Mucosa of rectum (tissue), 2 donors: ENCODE measurements around the gene SLC66A3.

Source experiments
- H3K27ac ChIP-seq, 2 donors: one replicate each; pipeline ENCODE4 v1.7.0; 2013; ENCODE audit warnings: inconsistent platforms in 2 of 2, low read depth in 2 of 2, low read length in 2 of 2
- H3K27me3 ChIP-seq, 2 donors: one replicate each; pipeline ENCODE4 v1.7.0; 2013; ENCODE audit warnings: low read length in 2 of 2; ENCODE audit not compliant: control insufficient read depth in 2 of 2, insufficient read depth in 2 of 2
- H3K36me3 ChIP-seq, 2 donors: one replicate each; pipeline ENCODE4 v1.7.0; 2013; ENCODE audit warnings: low read length in 2 of 2; ENCODE audit not compliant: control insufficient read depth in 2 of 2, insufficient read depth in 2 of 2
- H3K4me1 ChIP-seq, 2 donors: one replicate each; pipeline ENCODE4 v1.7.0; 2013; ENCODE audit warnings: low read length in 2 of 2, mild to moderate bottlenecking in 1 of 2; ENCODE audit not compliant: control insufficient read depth in 2 of 2, insufficient read depth in 2 of 2
- H3K4me3 ChIP-seq, 2 donors: one replicate each; pipeline ENCODE4 v1.7.0; 2013; ENCODE audit warnings: low read length in 2 of 2
- H3K9ac ChIP-seq, 2 donors: one replicate each; pipeline ENCODE4 v1.7.0; 2013; ENCODE audit warnings: low read length in 2 of 2, low read depth in 1 of 2, mild to moderate bottlenecking in 1 of 2
- H3K9me3 ChIP-seq, 2 donors: one replicate each; pipeline ENCODE4 v1.7.0; 2013; ENCODE audit warnings: low read length in 2 of 2; ENCODE audit not compliant: control insufficient read depth in 2 of 2
- donor health status: healthy.
- donor health status: Normal muscosa, but diverticular disease.

Gene SLC66A3

GRCh38 chr2:11177871-11178690 lies 22.8 kb downstream of the SLC66A3 start:
- Histone ChIP-seq H3K36me3 (peaks cover 13 to 15% of the 10 kb centered on the region in 2 donors), H3K27me3 (no peaks in the 10 kb centered on the region)

DNA sequence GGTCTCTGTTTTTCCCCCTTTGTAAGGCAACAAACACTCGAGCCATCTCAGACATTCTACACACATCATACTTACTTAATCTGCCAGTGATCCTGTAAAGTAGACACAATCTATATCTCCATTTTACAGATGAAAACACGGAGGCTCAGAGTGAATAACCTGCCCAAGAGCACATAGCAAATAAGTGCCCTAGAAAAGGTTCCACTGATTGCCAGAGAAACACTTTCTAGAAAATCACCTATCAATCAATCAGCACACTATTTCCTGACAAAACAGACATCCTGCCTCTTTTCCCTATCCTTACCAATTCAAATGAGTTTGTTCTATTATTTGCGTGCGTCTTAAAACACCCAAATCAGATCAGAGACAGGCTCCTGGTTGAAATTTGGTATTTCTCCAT lies 23.9 kb downstream of the SLC66A3 start:
- no peak overlapping the region for H3K4me3 ChIP-seq
- no peaks in the 10 kb centered on the region for H3K9me3 ChIP-seq
- H3K9ac ChIP-seq = no peak overlapping the region
- H3K4me1 ChIP-seq = no peaks in the 10 kb centered on the region
- H3K36me3 ChIP-seq = peaks cover 17 to 22% of the 10 kb centered on the region in 2 donors
- H3K27ac ChIP-seq = no peak overlapping the region
- no peaks in the 10 kb centered on the region for H3K27me3 ChIP-seq

More at GRCh38 chr2:11177871-11178690, 22.8 kb downstream of the SLC66A3 start:
- Histone ChIP-seq H3K4me1 (no peaks in the 10 kb centered on the region), H3K9me3 (no peaks in the 10 kb centered on the region), H3K4me3 (no peak overlapping the region), H3K9ac (no peak overlapping the region), H3K27ac (no peak overlapping the region)

- Histone ChIP-seq H3K36me3 (peaks cover 19 to 24% of the 10 kb centered on the region in 2 donors), H3K9me3 (no peaks in the 10 kb centered on the region), H3K9ac (no peak overlapping the region), H3K4me3 (no peak overlapping the region), H3K4me1 (no peaks in the 10 kb centered on the region), H3K27me3 (no peaks in the 10 kb centered on the region), H3K27ac (no peak overlapping the region)
Measured at GRCh38 chr2:11179899-11180298, 24.6 kb downstream of the SLC66A3 start.

DNA sequence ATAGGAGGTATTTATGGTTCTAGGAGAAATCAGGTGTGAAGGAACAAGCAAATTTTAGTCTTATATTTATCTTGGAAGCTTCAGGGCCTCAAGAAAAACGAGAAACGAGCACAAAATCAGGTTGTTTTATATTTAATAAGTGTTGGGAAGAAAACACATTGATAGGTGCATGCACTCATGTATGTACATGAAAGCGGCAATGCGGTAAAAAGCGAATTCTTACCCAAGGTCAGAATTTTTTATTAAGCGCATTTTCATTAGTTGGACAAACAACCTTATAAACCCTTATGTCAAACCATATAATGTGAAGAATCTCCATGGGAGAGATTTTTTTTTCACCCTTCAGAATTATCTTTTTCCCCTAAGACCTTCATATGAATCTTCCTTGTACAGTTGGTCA lies 25.4 kb downstream of the SLC66A3 start:
- Histone ChIP-seq H3K27ac (no peak overlapping the region), H3K9me3 (no peaks in the 10 kb centered on the region), H3K9ac (no peak overlapping the region), H3K27me3 (no peaks in the 10 kb centered on the region), H3K4me3 (no peak overlapping the region), H3K4me1 (no peaks in the 10 kb centered on the region), H3K36me3 (peaks cover 23 to 27% of the 10 kb centered on the region in 2 donors)

- no peaks in the 10 kb centered on the region for H3K4me1 ChIP-seq
- H3K4me3 ChIP-seq = no peak overlapping the region
- no peak overlapping the region for H3K9ac ChIP-seq
- no peaks in the 10 kb centered on the region for H3K9me3 ChIP-seq
- no peak overlapping the region for H3K27ac ChIP-seq
- H3K27me3 ChIP-seq = no peaks in the 10 kb centered on the region
- H3K36me3 ChIP-seq = peaks cover 34 to 35% of the 10 kb centered on the region in 2 donors
Measured at GRCh38 chr2:11182951-11183350, 27.7 kb downstream of the SLC66A3 start.

DNA sequence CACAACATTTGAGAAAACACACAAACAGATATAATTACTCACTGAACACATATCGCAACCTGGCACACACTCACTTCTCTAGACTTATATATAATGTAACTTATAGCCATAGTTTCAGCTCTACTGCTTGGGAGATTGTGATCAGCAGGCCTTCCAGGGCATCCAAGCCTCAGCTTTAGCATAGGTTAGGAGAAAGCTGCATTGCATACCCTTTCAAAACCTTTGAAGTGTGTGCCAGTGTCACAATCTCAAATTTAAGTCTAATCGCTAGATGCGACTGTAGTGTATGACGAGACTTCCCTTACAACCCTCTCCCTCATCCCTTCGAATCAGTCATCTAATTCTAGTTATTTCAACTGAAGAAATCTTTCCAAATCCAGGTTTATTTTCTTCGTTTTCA lies 30.9 kb downstream of the SLC66A3 start:
- H3K27me3 ChIP-seq = no peaks in the 10 kb centered on the region
- no peak overlapping the region for H3K27ac ChIP-seq
- no peaks in the 10 kb centered on the region for H3K9me3 ChIP-seq
- no peaks in the 10 kb centered on the region for H3K4me1 ChIP-seq
- no peak overlapping the region for H3K4me3 ChIP-seq
- peaks cover 41 to 50% of the 10 kb centered on the region in 2 donors for H3K36me3 ChIP-seq
- no peak overlapping the region for H3K9ac ChIP-seq

DNA sequence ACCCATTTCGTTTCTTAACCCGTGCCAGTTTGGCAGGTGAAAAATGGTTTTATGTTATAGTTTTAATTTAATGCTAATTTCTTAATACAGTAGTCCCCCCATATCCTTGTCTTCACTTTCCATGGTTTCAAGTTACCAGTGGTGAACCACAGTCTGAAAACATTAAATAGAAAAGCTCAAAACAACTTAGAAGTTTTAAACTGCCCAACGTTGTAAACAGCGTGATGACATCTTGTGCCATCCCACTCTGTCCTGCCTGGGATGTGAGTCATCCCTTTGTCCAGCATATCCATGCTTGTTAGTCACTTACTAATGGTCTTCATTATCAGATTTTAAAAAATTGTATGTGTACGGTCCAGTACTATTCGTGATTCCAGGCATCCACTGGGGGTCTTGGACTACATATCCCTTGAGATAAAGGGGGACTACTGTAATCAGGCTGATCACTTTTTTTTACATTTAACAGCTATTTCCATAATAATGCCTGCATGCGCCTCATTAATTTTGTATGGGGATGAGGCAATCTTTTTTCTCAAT lies 31.9 kb downstream of the SLC66A3 start:
- Histone ChIP-seq H3K4me3 (no peak overlapping the region), H3K9me3 (no peaks in the 10 kb centered on the region), H3K27ac (no peak overlapping the region), H3K36me3 (peaks cover 42 to 58% of the 10 kb centered on the region in 2 donors), H3K9ac (no peak overlapping the region), H3K4me1 (no peaks in the 10 kb centered on the region), H3K27me3 (no peaks in the 10 kb centered on the region)

DNA sequence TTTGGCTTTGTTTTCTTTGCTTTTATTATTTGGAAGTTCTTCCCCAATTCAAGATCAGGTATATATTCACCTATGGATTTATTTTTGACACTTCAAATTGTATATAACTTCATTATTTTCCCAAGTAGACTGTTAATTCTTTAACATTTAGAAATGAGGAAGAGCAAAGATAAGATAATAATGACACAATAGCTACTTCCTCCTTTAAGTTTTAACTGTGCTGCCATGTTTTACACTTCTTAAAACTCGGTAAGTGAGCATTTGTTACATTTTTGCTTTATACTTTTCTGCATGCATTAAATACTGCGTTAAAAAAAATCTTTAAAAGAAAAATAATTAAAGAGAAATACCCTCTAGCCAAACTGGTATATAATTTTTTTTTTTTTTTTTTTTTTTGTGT lies 32.5 kb downstream of the SLC66A3 start:
- Histone ChIP-seq H3K9ac (no peak overlapping the region), H3K36me3 (peaks cover 47 to 60% of the 10 kb centered on the region in 2 donors), H3K4me1 (no peaks in the 10 kb centered on the region), H3K27me3 (no peaks in the 10 kb centered on the region), H3K9me3 (no peaks in the 10 kb centered on the region), H3K4me3 (no peak overlapping the region), H3K27ac (no peak overlapping the region)

DNA sequence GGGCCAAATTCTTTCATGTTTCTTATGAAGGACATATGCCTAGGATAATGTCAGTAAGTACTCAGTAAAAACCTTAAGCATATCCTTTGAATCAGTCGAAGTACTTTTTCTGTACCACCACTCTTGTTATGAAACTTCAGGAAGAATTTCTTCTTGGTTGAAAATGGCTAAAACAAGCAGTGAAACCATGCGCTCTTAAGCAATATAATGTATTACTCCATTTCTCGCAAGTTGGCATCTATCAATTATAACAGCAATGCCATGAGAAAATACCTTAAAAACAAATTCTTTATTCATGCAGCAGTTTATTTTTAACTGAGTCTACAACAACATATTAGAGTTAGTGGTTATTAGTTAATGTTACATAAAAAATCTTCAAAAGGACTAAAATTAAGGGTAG lies 41.0 kb downstream of the SLC66A3 start:
- Histone ChIP-seq H3K27me3 (no peaks in the 10 kb centered on the region), H3K27ac (no peak overlapping the region), H3K36me3 (peaks cover 67 to 68% of the 10 kb centered on the region in 2 donors), H3K9me3 (no peaks in the 10 kb centered on the region), H3K9ac (no peak overlapping the region), H3K4me1 (no peaks in the 10 kb centered on the region), H3K4me3 (no peak overlapping the region)

DNA sequence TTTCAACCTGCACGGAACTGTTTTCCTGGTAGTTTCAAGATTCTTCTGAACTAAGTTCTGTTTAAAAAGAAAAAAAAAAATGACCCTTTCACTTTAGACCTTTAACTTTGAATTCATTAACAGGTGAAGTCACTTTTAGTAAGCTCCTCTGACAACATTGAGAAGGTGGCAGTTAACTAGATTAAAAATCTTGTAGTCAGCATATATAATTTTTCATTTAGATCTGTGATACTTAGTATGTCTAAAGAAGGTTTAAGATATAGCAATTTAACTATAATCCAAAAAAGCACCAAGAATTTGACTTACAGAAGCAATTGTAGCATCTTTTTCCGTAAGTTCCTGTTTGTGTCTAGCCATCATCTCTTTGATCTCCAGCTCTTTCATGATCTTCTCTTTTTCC lies 45.4 kb downstream of the SLC66A3 start:
- Histone ChIP-seq H3K4me1 (peaks cover 0 to 10% of the 10 kb centered on the region in 2 donors), H3K27ac (no peak overlapping the region), H3K27me3 (no peaks in the 10 kb centered on the region), H3K36me3 (peaks cover 45 to 57% of the 10 kb centered on the region in 2 donors), H3K4me3 (no peak overlapping the region), H3K9ac (no peak overlapping the region), H3K9me3 (no peaks in the 10 kb centered on the region)
